Measurements from ENCODE around the gene FNDC5. TPM values are rescaled to one million over a fixed set of nuclear protein-coding genes. Genes with fewer than 3 reads are reported as not detected.
A peak's percentile ranks its signal among the peaks of the same experiment; 100 is the strongest.

The FNDC5 gene
- polyA plus RNA-seq, 1 donor (not counting 4 experiments of a cell fraction or from before 2014, with no cell fraction given), result not detected

DNA sequence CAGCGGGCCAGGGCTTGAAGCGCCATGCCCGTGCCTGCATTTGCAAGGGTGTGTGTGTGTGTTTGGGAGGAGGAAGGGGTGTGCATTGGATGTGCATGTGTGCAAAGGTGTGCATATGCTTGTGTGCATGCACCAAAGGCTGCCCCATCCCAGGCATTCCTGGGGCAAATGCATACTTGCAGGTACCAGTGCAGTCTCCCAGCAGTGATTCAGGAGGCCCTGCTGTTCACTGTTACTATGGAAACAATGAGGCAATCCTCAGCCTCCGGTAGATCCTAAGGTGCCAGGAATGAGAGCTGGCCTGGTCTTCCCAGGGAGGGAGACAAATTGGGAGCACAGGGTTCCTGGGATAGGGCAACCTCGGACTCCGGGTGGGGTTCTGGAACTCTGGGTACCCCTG, 7.5 kb upstream of the FNDC5 start:
- no peaks in the 10 kb centered on the region for H3K79me2 ChIP-seq (ENCODE audit: control insufficient read depth, insufficient read depth, low read length)
- no peak overlapping the region for H3K9ac ChIP-seq (ENCODE audit: control insufficient read depth, extremely low read depth, insufficient read depth, low read length)
- H3K36me3 ChIP-seq (ENCODE audit: control insufficient read depth in 2 of 2, extremely low read depth in 1 of 2, insufficient read depth in 2 of 2, low read length in 2 of 2), result no peaks in the 10 kb centered on the region
- no peaks in the 10 kb centered on the region for H3K4me1 ChIP-seq (ENCODE audit: control insufficient read depth, extremely low read depth, insufficient read depth, low read length)
- no peak overlapping the region for H3K4me3 ChIP-seq (ENCODE audit: control insufficient read depth in 2 of 3, extremely low read depth in 1 of 3, insufficient read depth in 2 of 3, low read depth in 1 of 3, low read length in 3 of 3)
- FAIRE-seq, result peak; percentile 94
- H3K9me3 ChIP-seq (ENCODE audit: control insufficient read depth, low read depth, low read length), result no peaks in the 10 kb centered on the region
- no peaks in the 10 kb centered on the region for H3K9me1 ChIP-seq (ENCODE audit: control insufficient read depth, extremely low read depth, insufficient read depth, low read length)
- peak; percentile 32 for DNase-seq (ENCODE audit: low read depth, low spot score)
- dilution Hi-C loops (cut with MboI; ENCODE audit: extremely low pct_ligation_motif_present, low sequenced_read_pairs), result no loop called here
- no peak overlapping the region for H3K4me2 ChIP-seq (ENCODE audit: control insufficient read depth, extremely low read depth, insufficient read depth, low read depth, low read length)
- H4K20me1 ChIP-seq (ENCODE audit: control insufficient read depth, extremely low read depth, insufficient read depth, low read length), result no peaks in the 10 kb centered on the region
- H3K27ac ChIP-seq (ENCODE audit: control insufficient read depth, insufficient read depth, low read length), result no peak overlapping the region
- TF ChIP-seq EZH2 (IDR thresholded peaks at IDR 0.05; ENCODE audit: low read length), result no peak
- TF ChIP-seq, protein P1, sequence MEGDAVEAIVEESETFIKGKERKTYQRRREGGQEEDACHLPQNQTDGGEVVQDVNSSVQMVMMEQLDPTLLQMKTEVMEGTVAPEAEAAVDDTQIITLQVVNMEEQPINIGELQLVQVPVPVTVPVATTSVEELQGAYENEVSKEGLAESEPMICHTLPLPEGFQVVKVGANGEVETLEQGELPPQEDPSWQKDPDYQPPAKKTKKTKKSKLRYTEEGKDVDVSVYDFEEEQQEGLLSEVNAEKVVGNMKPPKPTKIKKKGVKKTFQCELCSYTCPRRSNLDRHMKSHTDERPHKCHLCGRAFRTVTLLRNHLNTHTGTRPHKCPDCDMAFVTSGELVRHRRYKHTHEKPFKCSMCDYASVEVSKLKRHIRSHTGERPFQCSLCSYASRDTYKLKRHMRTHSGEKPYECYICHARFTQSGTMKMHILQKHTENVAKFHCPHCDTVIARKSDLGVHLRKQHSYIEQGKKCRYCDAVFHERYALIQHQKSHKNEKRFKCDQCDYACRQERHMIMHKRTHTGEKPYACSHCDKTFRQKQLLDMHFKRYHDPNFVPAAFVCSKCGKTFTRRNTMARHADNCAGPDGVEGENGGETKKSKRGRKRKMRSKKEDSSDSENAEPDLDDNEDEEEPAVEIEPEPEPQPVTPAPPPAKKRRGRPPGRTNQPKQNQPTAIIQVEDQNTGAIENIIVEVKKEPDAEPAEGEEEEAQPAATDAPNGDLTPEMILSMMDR (optimal IDR thresholded peaks at IDR 0.05 in 1 of 3, IDR thresholded peaks at IDR 0.05 in 1 of 3, conservative IDR thresholded peaks at IDR 0.05 in 1 of 3; ENCODE audit: extremely low read depth in 1 of 3, insufficient read depth in 2 of 3, low read length in 3 of 3), result no peak
- no peaks in the 10 kb centered on the region for H3K27me3 ChIP-seq (ENCODE audit: control insufficient read depth, extremely low read depth, insufficient read depth, low read length)
- H2AFZ ChIP-seq (ENCODE audit: control insufficient read depth, low read length), result no peak overlapping the region

- no peak overlapping the region for H2AFZ ChIP-seq (ENCODE audit: control insufficient read depth, low read length)
- no peaks in the 10 kb centered on the region for H4K20me1 ChIP-seq (ENCODE audit: control insufficient read depth, extremely low read depth, insufficient read depth, low read length)
- TF ChIP-seq, protein P1 (optimal IDR thresholded peaks at IDR 0.05 in 1 of 3, IDR thresholded peaks at IDR 0.05 in 1 of 3, conservative IDR thresholded peaks at IDR 0.05 in 1 of 3; ENCODE audit: extremely low read depth in 1 of 3, insufficient read depth in 2 of 3, low read length in 3 of 3), result no peak
- no peak for TF ChIP-seq EZH2 (IDR thresholded peaks at IDR 0.05; ENCODE audit: low read length)
- no peaks in the 10 kb centered on the region for H3K79me2 ChIP-seq (ENCODE audit: control insufficient read depth, insufficient read depth, low read length)
- no peak overlapping the region for H3K9ac ChIP-seq (ENCODE audit: control insufficient read depth, extremely low read depth, insufficient read depth, low read length)
- H3K4me3 ChIP-seq (ENCODE audit: control insufficient read depth in 2 of 3, extremely low read depth in 1 of 3, insufficient read depth in 2 of 3, low read depth in 1 of 3, low read length in 3 of 3), result no peak overlapping the region
- dilution Hi-C loops (cut with MboI; ENCODE audit: extremely low pct_ligation_motif_present, low sequenced_read_pairs), result no loop called here
- no peak overlapping the region for H3K4me2 ChIP-seq (ENCODE audit: control insufficient read depth, extremely low read depth, insufficient read depth, low read depth, low read length)
- no peaks in the 10 kb centered on the region for H3K27me3 ChIP-seq (ENCODE audit: control insufficient read depth, extremely low read depth, insufficient read depth, low read length)
- FAIRE-seq (no peak), DNase-seq (ENCODE audit: low read depth, low spot score) (no peak)
- no peaks in the 10 kb centered on the region for H3K9me1 ChIP-seq (ENCODE audit: control insufficient read depth, extremely low read depth, insufficient read depth, low read length)
- no peak overlapping the region for H3K27ac ChIP-seq (ENCODE audit: control insufficient read depth, insufficient read depth, low read length)
- no peaks in the 10 kb centered on the region for H3K36me3 ChIP-seq (ENCODE audit: control insufficient read depth in 2 of 2, extremely low read depth in 1 of 2, insufficient read depth in 2 of 2, low read length in 2 of 2)
- H3K9me3 ChIP-seq (ENCODE audit: control insufficient read depth, low read depth, low read length), result no peaks in the 10 kb centered on the region
- no peaks in the 10 kb centered on the region for H3K4me1 ChIP-seq (ENCODE audit: control insufficient read depth, extremely low read depth, insufficient read depth, low read length)
These were observed 6.7 kb upstream of the FNDC5 start for GRCh38 chr1:32877211-32878110.

Data from keratinocyte (primary cell).